ENCODE measurements around the gene LYPD1. TPM values are rescaled to one million over a fixed set of nuclear protein-coding genes. Genes with fewer than 3 reads are reported as not detected.

The LYPD1 gene
- total RNA-seq, 1 donor from 2014 or later = 29.4 TPM

- no peak for DNase-seq (ENCODE audit: low read depth, low spot score)
Observed at GRCh38 chr2:132632000-132632649, 37.9 kb downstream of the LYPD1 start.

- no peak for DNase-seq (ENCODE audit: low read depth, low spot score)
Observed at GRCh38 chr2:132627536-132627935, 42.5 kb downstream of the LYPD1 start.

- DNase-seq (ENCODE audit: low read depth, low spot score) = no peak
Observed at GRCh38 chr2:132623096-132623839, 46.7 kb downstream of the LYPD1 start.

GRCh38 chr2:132621131-132621875, 48.7 kb downstream of the LYPD1 start:
- no peak for DNase-seq (ENCODE audit: low read depth, low spot score)

GRCh38 chr2:132620115-132620514, 49.9 kb downstream of the LYPD1 start:
- DNase-seq (ENCODE audit: low read depth, low spot score) = no peak

- no peak for DNase-seq (ENCODE audit: low read depth, low spot score)
Observed at GRCh38 chr2:132618734-132619133, 51.3 kb downstream of the LYPD1 start.

- DNase-seq (ENCODE audit: low read depth, low spot score) = no peak
Observed at GRCh38 chr2:132617989-132618388, 52.0 kb downstream of the LYPD1 start.

GRCh38 chr2:132615329-132616085, 54.5 kb downstream of the LYPD1 start:
- DNase-seq (ENCODE audit: low read depth, low spot score) = no peak

GRCh38 chr2:132611719-132612118, 58.3 kb downstream of the LYPD1 start:
- no peak for DNase-seq (ENCODE audit: low read depth, low spot score)

GRCh38 chr2:132609101-132609890, 60.7 kb downstream of the LYPD1 start:
- DNase-seq (ENCODE audit: low read depth, low spot score) = no peak

GRCh38 chr2:132608311-132608710, 61.7 kb downstream of the LYPD1 start:
- DNase-seq (ENCODE audit: low read depth, low spot score) = no peak

GRCh38 chr2:132607426-132608090, 62.4 kb downstream of the LYPD1 start:
- no peak for DNase-seq (ENCODE audit: low read depth, low spot score)

GRCh38 chr2:132606649-132607048, 63.4 kb downstream of the LYPD1 start:
- DNase-seq (ENCODE audit: low read depth, low spot score) = no peak

- DNase-seq (ENCODE audit: low read depth, low spot score) = no peak
Observed at GRCh38 chr2:132605236-132606180, 64.5 kb downstream of the LYPD1 start.

- no peak for DNase-seq (ENCODE audit: low read depth, low spot score)
Observed at GRCh38 chr2:132604561-132604960, 65.4 kb downstream of the LYPD1 start.

- DNase-seq (ENCODE audit: low read depth, low spot score) = no peak
Observed at GRCh38 chr2:132599556-132599955, 70.4 kb downstream of the LYPD1 start.

- DNase-seq (ENCODE audit: low read depth, low spot score) = no peak
Observed at GRCh38 chr2:132598536-132598935, 71.5 kb downstream of the LYPD1 start.

- DNase-seq (ENCODE audit: low read depth, low spot score) = no peak
Observed at GRCh38 chr2:132597831-132598230, 72.2 kb downstream of the LYPD1 start.

- no peak for DNase-seq (ENCODE audit: low read depth, low spot score)
Observed at GRCh38 chr2:132597166-132597565, 72.8 kb downstream of the LYPD1 start.

Measured in pulmonary artery endothelial cell (primary cell).